Epithelial cell of esophagus (primary cell): ENCODE results near the gene TTBK2.

Experiments used
- DNase-seq: peaks from one replicate; pipeline ENCODE4 v3.0.0; 2010; ENCODE audit warnings: low read depth
- H3K4me3 ChIP-seq: 2 replicates; pipeline ENCODE4 v1.5.1; 2011; ENCODE audit warnings: mild to moderate bottlenecking, low read length, control low read depth
- TF ChIP-seq, protein P1 (sequence below): IDR thresholded peaks from 2 replicates; pipeline ENCODE4 v1.5.1; 2011; ENCODE audit warnings: low read depth, mild to moderate bottlenecking, low read length, control low read depth, inconsistent platforms; ENCODE audit not compliant: insufficient read depth; ENCODE audit errors: missing control alignments

The TTBK2 gene

GRCh38 chr15:42721916-42722315 is 198.7 kb downstream of the TTBK2 start:
- TF ChIP-seq, protein P1, sequence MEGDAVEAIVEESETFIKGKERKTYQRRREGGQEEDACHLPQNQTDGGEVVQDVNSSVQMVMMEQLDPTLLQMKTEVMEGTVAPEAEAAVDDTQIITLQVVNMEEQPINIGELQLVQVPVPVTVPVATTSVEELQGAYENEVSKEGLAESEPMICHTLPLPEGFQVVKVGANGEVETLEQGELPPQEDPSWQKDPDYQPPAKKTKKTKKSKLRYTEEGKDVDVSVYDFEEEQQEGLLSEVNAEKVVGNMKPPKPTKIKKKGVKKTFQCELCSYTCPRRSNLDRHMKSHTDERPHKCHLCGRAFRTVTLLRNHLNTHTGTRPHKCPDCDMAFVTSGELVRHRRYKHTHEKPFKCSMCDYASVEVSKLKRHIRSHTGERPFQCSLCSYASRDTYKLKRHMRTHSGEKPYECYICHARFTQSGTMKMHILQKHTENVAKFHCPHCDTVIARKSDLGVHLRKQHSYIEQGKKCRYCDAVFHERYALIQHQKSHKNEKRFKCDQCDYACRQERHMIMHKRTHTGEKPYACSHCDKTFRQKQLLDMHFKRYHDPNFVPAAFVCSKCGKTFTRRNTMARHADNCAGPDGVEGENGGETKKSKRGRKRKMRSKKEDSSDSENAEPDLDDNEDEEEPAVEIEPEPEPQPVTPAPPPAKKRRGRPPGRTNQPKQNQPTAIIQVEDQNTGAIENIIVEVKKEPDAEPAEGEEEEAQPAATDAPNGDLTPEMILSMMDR = no peak
- no peak overlapping the region for H3K4me3 ChIP-seq
- DNase-seq = no peak

DNA sequence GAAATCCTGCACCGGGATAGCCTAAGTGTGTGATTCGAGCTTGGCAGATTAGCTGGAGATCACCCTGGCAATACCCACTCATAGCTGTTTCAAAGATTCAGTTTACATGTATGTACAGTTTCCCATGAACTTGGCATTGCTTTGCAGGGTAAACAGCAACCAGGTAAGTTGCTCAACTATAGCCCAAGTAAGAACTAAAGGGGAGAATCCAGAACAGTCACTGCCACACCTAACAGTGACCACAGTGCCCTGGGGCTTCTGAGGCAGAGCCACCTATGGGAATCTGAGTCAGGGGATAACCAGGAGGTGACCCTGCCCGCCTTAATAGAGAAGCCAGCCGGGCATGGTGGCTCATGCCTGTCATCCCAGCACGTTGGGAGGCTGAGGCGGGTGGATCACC is 199.6 kb downstream of the TTBK2 start:
- TF ChIP-seq, protein P1 = no peak
- H3K4me3 ChIP-seq = no peak overlapping the region
- DNase-seq = peak; percentile 98

DNA sequence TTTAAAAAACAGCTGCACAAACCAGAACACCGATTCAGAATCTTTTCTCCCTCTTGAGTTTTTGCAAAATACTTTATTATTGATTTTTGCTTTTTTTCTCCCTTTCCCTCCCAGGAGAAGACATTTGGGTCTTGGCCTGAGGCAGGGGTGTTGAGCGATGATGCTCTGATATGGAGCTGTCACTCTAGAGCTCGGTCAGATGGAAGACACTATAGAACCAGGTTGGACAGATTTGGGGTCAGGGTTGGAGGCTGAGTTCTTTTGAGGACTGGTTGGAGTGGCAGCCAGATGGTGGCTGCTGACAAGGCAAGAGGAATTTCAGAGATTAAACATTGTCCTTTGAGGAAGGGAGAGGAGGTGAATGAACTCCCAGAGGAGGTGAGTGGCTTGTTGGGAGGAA is 200.5 kb downstream of the TTBK2 start:
- no peak for DNase-seq
- TF ChIP-seq, protein P1 = no peak
- H3K4me3 ChIP-seq = no peak overlapping the region

GRCh38 chr15:42719043-42719442 is 201.5 kb downstream of the TTBK2 start:
- no peak for DNase-seq
- TF ChIP-seq, protein P1 = no peak
- no peak overlapping the region for H3K4me3 ChIP-seq

DNA sequence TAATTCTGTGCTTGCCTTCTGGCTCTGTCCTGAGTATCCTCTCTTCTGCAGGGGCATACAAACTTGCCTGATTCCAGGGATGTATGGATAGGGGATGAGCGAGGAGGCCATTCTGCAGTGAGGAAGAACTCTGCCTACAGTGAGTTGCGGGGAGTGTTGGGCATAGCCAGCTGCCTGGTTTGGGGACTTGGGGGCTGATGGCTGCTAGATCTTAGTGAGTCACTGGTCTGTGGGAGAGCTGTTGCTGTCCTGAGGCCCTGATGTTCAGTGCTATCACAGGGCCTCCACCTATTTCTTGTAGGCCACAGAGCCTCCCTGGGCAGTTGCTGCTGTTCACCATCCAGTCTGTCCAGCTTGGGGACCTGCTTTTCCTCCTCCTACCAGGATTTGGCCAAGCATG is 204.0 kb downstream of the TTBK2 start:
- TF ChIP-seq, protein P1 = no peak
- DNase-seq = no peak
- H3K4me3 ChIP-seq = no peak overlapping the region

DNA sequence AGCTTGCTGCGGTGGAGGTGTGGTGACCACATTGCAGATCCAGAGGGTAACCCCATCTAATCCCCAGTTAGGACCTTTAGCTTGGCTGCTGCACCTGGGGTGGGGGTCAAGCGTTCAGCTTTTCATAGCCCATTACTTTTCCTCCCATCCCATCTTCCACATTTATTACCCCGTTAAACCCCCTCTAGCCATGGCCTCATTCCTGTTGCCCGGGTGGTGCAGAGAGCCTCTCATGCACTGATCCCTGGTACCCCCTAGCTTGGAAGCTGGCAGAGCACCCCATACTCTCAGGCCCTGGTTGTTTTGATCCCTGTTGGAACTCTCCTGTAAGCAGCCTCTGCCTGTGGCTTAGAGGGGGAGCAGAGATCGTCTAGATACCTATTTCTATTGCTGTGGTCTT is 204.5 kb downstream of the TTBK2 start:
- TF ChIP-seq, protein P1 = no peak
- no peak for DNase-seq

DNA sequence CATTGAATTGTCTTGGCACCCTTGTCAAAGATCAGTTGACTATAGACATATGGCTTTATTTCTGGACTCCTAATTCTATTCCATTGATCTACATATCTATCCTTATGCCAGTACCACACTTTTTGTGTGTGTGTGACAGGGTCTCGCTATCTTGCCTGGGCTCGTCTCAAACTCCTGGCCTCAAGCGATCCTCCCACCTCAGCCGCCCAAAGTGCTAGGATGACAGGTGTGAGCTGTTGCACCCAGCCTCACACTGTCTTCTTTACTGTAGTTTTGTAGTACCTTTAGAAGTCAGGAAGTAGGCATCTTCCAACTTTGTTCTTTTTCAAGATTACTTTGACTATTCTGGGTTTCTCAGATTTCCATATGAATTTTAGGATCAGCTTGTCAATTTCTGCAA is 208.0 kb downstream of the TTBK2 start:
- TF ChIP-seq, protein P1 = no peak
- DNase-seq = no peak
- no peak overlapping the region for H3K4me3 ChIP-seq

More for the DNA sequence above, 204.5 kb downstream of the TTBK2 start:
- no peak overlapping the region for H3K4me3 ChIP-seq
